H1 (cell line): ENCODE measurements around the gene TMEM120B. TPM values are rescaled to one million over a fixed set of nuclear protein-coding genes. Genes with fewer than 3 reads are reported as not detected.
A peak's percentile ranks its signal among the peaks of the same experiment; 100 is the strongest.

Source experiments
- CTCF ChIA-PET: fragments of 300-600 bp; sonication (Branson Sonifier 250); formaldehyde crosslinking; loops from one replicate; lab custom pipeline; 2021; ENCODE audit not compliant: partially characterized antibody; lab: Charles Lee
- POLR2A ChIA-PET: fragments of 300-600 bp; sonication (Branson Sonifier 250); formaldehyde crosslinking; loops from one replicate; lab custom pipeline; 2021; ENCODE audit warnings: inconsistent platforms; ENCODE audit not compliant: partially characterized antibody; lab: Charles Lee
- DNase-seq, 2 experiments: peaks; one replicate each; pipeline versions ENCODE4 v3.0.0 to v3.0.0-alpha.2; 2010 to 2022; ENCODE audit warnings: low spot score in 2 of 2, low read depth in 1 of 2, mixed read lengths in 1 of 2
- FAIRE-seq: peaks from 2 replicates; lab custom pipeline; 2011; peaks lifted over from hg19 to GRCh38; lab: Jason Lieb, UNC
- H2AFZ ChIP-seq: 2 replicates; pipeline ENCODE4 v1.8.1; 2012; ENCODE audit warnings: low read length, inconsistent platforms
- H2AK5ac ChIP-seq: 2 replicates; pipeline ENCODE4 v1.6.1; 2013; ENCODE audit warnings: low read depth, low read length
- H2BK120ac ChIP-seq: replicated peaks from 2 replicates; pipeline ENCODE3; 2013; ENCODE audit warnings: low read depth, low read length, inconsistent platforms
- H2BK12ac ChIP-seq: 2 replicates; pipeline ENCODE4 v1.6.1; 2013; ENCODE audit warnings: low read depth, low read length
- H2BK15ac ChIP-seq: 2 replicates; pipeline ENCODE4 v1.6.1; 2013; ENCODE audit warnings: low read length
- H2BK20ac ChIP-seq: 2 replicates; pipeline ENCODE4 v1.6.1; 2013; ENCODE audit warnings: low read length
- H2BK5ac ChIP-seq: 2 replicates; pipeline ENCODE4 v1.6.1; 2013; ENCODE audit warnings: low read depth, low read length
- H3K14ac ChIP-seq: 2 replicates; pipeline ENCODE4 v1.6.1; 2013; ENCODE audit warnings: inconsistent platforms; ENCODE audit not compliant: insufficient read length
- H3K18ac ChIP-seq: 2 replicates; pipeline ENCODE4 v1.6.1; 2013; ENCODE audit warnings: low read length; ENCODE audit errors: extremely low read depth
- H3K23ac ChIP-seq: 2 replicates; pipeline ENCODE4 v1.6.1; 2013; ENCODE audit warnings: inconsistent platforms; ENCODE audit not compliant: insufficient read length
- H3K23me2 ChIP-seq: 2 replicates; pipeline ENCODE4 v1.6.1; 2013; ENCODE audit warnings: low read depth, low read length
- H3K27ac ChIP-seq: 2 replicates; pipeline ENCODE4 v1.6.1; 2011; ENCODE audit warnings: low read depth, low read length, inconsistent platforms
- H3K27me3 ChIP-seq, 4 experiments: replicated peaks in 1 of 4; 1 replicate in 1 of 4; 2 replicates in 3 of 4; pipeline versions ENCODE4 v1.6.1 to v1.8.1; 2011 to 2013; ENCODE audit warnings: low read length in 3 of 4, mild to moderate bottlenecking in 3 of 4, inconsistent platforms in 2 of 4, mixed read lengths in 2 of 4, moderate library complexity in 1 of 4; ENCODE audit not compliant: control insufficient read depth in 3 of 4, insufficient read depth in 3 of 4; ENCODE audit errors: extremely low read depth in 1 of 4
- H3K36me3 ChIP-seq, 4 experiments: 2 replicates each; pipeline versions ENCODE4 v1.6.1 to v1.8.1; 2011 to 2013; ENCODE audit warnings: mild to moderate bottlenecking in 4 of 4, low read length in 3 of 4, moderate library complexity in 2 of 4, control low read depth in 1 of 4, inconsistent platforms in 1 of 4; ENCODE audit not compliant: insufficient read depth in 4 of 4, control insufficient read depth in 2 of 4
- H3K4ac ChIP-seq: replicated peaks from 2 replicates; pipeline ENCODE3; 2013; ENCODE audit warnings: low read length, low read depth, mixed read lengths, inconsistent platforms; ENCODE audit not compliant: insufficient read length
- H3K4me1 ChIP-seq, 4 experiments: replicated peaks in 1 of 4; 1 replicate in 1 of 4; 2 replicates in 3 of 4; pipeline versions ENCODE4 v1.6.1 to v1.8.1; 2011 to 2013; ENCODE audit warnings: low read length in 3 of 4, inconsistent platforms in 2 of 4, mixed read lengths in 1 of 4; ENCODE audit not compliant: insufficient read depth in 4 of 4, control insufficient read depth in 3 of 4
- H3K4me2 ChIP-seq, 2 experiments: 2 replicates each; pipeline versions ENCODE4 v1.6.1 to v1.8.1; 2011 to 2013; ENCODE audit warnings: low read depth in 2 of 2, low read length in 2 of 2, control low read depth in 1 of 2, inconsistent platforms in 1 of 2, mild to moderate bottlenecking in 1 of 2; ENCODE audit not compliant: insufficient read depth in 1 of 2
- H3K4me3 ChIP-seq, 4 experiments: fragments of 200-600, 300-600 bp in 1 of 4; sonication (generic), shearing (Covaris generic), sonication (Bioruptor Twin) in 1 of 4; 2 replicates each; pipeline versions ENCODE4 v1.5.1 to v1.8.1; 2011 to 2016; ENCODE audit warnings: low read length in 4 of 4, low read depth in 3 of 4, control low read depth in 2 of 4, inconsistent platforms in 2 of 4, mild to moderate bottlenecking in 2 of 4, mixed read lengths in 1 of 4, moderate library complexity in 1 of 4; ENCODE audit not compliant: insufficient read depth in 2 of 4; ENCODE audit errors: extremely low read depth in 1 of 4
- H3K56ac ChIP-seq: replicated peaks from 2 replicates; pipeline ENCODE3; 2013; ENCODE audit warnings: low read depth, mild to moderate bottlenecking, mixed read lengths, low read length, inconsistent platforms; ENCODE audit not compliant: insufficient read length
- H3K79me1 ChIP-seq: 2 replicates; pipeline ENCODE4 v1.6.1; 2013; ENCODE audit warnings: low read depth, low read length, control low read depth
- H3K79me2 ChIP-seq, 2 experiments: 2 replicates each; pipeline versions ENCODE4 v1.6.1 to v1.8.1; 2012 to 2013; ENCODE audit warnings: low read length in 2 of 2, mild to moderate bottlenecking in 2 of 2, inconsistent platforms in 1 of 2; ENCODE audit not compliant: insufficient read depth in 2 of 2, control insufficient read depth in 1 of 2
- H3K9ac ChIP-seq, 4 experiments: replicated peaks in 1 of 4; 1 replicate in 1 of 4; 2 replicates in 3 of 4; pipeline versions ENCODE4 v1.6.1 to v1.8.1; 2011 to 2013; ENCODE audit warnings: low read depth in 3 of 4, low read length in 3 of 4, control low read depth in 2 of 4, mild to moderate bottlenecking in 2 of 4, moderate library complexity in 2 of 4, inconsistent platforms in 1 of 4; ENCODE audit errors: extremely low read depth in 1 of 4
- H3K9me3 ChIP-seq, 2 experiments: 2 replicates each; pipeline versions ENCODE4 v1.6.1 to v1.8.1; 2012 to 2013; ENCODE audit warnings: mild to moderate bottlenecking in 2 of 2, moderate library complexity in 2 of 2, control low read depth in 1 of 2, inconsistent platforms in 1 of 2, low read depth in 1 of 2, low read length in 1 of 2, mixed read lengths in 1 of 2; ENCODE audit not compliant: insufficient read depth in 2 of 2
- H4K20me1 ChIP-seq, 2 experiments: replicated peaks in 1 of 2; 2 replicates each; pipeline versions ENCODE3 to v1.8.1; 2011 to 2013; ENCODE audit warnings: inconsistent platforms in 2 of 2, low read length in 2 of 2, mild to moderate bottlenecking in 1 of 2; ENCODE audit not compliant: insufficient read depth in 2 of 2, control insufficient read depth in 1 of 2
- H4K5ac ChIP-seq: 2 replicates; pipeline ENCODE4 v1.6.1; 2013; ENCODE audit warnings: low read length, low read depth, mixed read lengths, inconsistent platforms; ENCODE audit not compliant: insufficient read length
- H4K8ac ChIP-seq: 2 replicates; pipeline ENCODE4 v1.8.0; 2013; ENCODE audit warnings: mild to moderate bottlenecking, moderate library complexity, low read length, inconsistent platforms; ENCODE audit not compliant: insufficient read depth; ENCODE audit errors: extremely low read depth
- H4K91ac ChIP-seq: replicated peaks from 2 replicates; pipeline ENCODE3; 2013; ENCODE audit warnings: low read length, mixed read lengths, inconsistent platforms; ENCODE audit not compliant: insufficient read length
- BACH1 ChIP-seq: IDR thresholded peaks from 2 replicates; pipeline ENCODE4 v1.6.1; 2012; ENCODE audit warnings: low read length, improper control_type of control experiment
- CHD1 ChIP-seq: IDR thresholded peaks from 2 replicates; pipeline ENCODE4 v1.6.1; 2012; ENCODE audit warnings: low read depth, low read length, improper control_type of control experiment
- CHD2 ChIP-seq: IDR thresholded peaks from 2 replicates; pipeline ENCODE4 v1.6.1; 2012; ENCODE audit warnings: low read length, improper control_type of control experiment
- CTBP2 ChIP-seq: IDR thresholded peaks from 2 replicates; pipeline ENCODE4 v1.7.0; 2011; ENCODE audit warnings: borderline replicate concordance, mild to moderate bottlenecking, moderate library complexity, mixed read lengths, low read length; ENCODE audit not compliant: insufficient read depth, insufficient read length
- EP300 ChIP-seq, 2 experiments: IDR thresholded peaks; 1 replicate in 1 of 2; 2 replicates in 1 of 2; pipeline ENCODE4 v1.6.1; 2011 to 2012; ENCODE audit warnings: low read depth in 2 of 2, low read length in 2 of 2, mild to moderate bottlenecking in 2 of 2, borderline replicate concordance in 1 of 2, inconsistent platforms in 1 of 2, moderate library complexity in 1 of 2
- FOSL1 ChIP-seq: IDR thresholded peaks from 2 replicates; pipeline ENCODE4 v1.6.1; 2011; ENCODE audit warnings: mild to moderate bottlenecking, low read depth, low read length, moderate library complexity; ENCODE audit not compliant: insufficient read depth
- MAFK ChIP-seq: IDR thresholded peaks from 2 replicates; pipeline ENCODE4 v1.6.1; 2012; ENCODE audit warnings: low read depth, mild to moderate bottlenecking, improper control_type of control experiment, low read length
- TAF1 ChIP-seq: IDR thresholded peaks from 2 replicates; pipeline ENCODE4 v1.6.1; 2011; ENCODE audit warnings: mild to moderate bottlenecking, low read depth, low read length
- WGBS, 2 experiments: shearing (Covaris generic) in 1 of 2; methylation state at CpG; one replicate each; pipeline versions ENCODE4 v1.1.6 to v1.1.7; 2013 to 2015; ENCODE audit warnings: low lambda C conversion rate in 2 of 2, mixed read lengths in 2 of 2, inconsistent platforms in 1 of 2, low coverage in 1 of 2, missing lambda C conversion rate in 1 of 2; ENCODE audit not compliant: insufficient replicate concordance in 2 of 2, insufficient coverage in 1 of 2, insufficient read length in 1 of 2; ENCODE audit errors: extremely low coverage in 1 of 2, missing lambda C conversion rate in 1 of 2; 5-methylcytosine and 5-hydroxymethylcytosine counted together
- polyA plus RNA-seq, 7 experiments: library from polyadenylated mRNA; depleted of rRNA in 3 of 7; stranded (reverse) in 5 of 7; unstranded in 2 of 7; fragments of >200 nt in 5 of 7; fragments of 200-250 nt in 2 of 7; gene quantifications; 1 replicate in 5 of 7; 2 replicates in 1 of 7; 4 replicates in 1 of 7; pipeline versions ENCODE4 v1.2.1 to v1.2.3, GENCODE V29; 2011 to 2013; ENCODE audit warnings: missing spikeins in 2 of 7, mixed read lengths in 2 of 7
- total RNA-seq: library from RNA; stranded (reverse); fragmentation: NEBNext Ultra II Directional; extraction: Animal tissue kit (Norgen Biotek cat#: 25700); gene quantifications from 2 replicates; pipeline ENCODE4 v1.2.1, GENCODE V29; 2021

TMEM120B gene
- total and polyA plus RNA-seq, 2 of the 8 experiments (the other 6 are each of a cell fraction or from before 2014, with no cell fraction given), result 22.0 to 29.1 TPM

DNA sequence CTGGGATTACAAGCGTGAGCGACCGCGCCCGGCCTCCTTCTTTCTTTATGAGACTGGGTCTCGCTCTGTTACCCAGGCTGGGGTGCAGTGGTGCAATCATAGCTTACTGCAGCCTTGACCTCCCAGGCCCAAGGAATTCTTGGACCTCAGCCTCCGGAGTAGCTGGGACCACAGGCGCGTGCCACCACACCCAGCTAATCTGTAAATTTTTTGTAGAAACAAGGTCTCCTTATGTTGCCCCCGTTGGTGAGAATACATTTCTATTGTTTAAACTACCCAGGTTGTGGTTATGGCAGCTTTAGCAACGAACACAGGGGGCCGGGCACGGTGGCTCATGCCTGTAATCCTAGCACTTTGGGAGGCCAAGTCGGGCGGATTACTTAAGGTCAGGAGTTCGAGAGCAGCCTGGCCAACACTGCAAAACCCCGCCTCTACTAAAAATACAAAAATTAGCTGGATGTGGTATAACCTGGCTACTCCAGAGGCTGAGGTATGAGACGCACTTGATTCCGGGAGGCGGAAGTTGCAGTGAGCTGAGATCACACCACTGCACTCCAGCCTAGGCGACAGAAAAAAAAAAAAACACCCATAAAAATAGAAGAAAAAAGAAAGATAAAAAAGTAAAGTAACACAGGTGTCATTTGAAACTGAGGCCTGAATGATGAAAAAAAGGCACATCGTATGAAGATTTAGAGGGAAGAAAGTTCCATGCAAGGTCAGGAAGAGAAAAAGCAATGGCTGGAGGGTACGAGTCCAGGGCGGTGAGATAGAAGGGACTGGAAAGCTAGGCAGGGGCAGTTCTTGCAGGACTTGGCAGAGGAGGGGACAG, 977 bp upstream of the TMEM120B start:
- H3K4ac ChIP-seq, result no peak overlapping the region
- H4K91ac ChIP-seq, result no peak overlapping the region
- peak overlapping the region; percentile 95 for H2AFZ ChIP-seq
- H2AK5ac ChIP-seq, result no peak overlapping the region
- FAIRE-seq (no peak), DNase-seq (no peak)
- H3K79me1 ChIP-seq, result peaks cover 12% of the 10 kb centered on the region
- H2BK15ac ChIP-seq, result peak overlapping the region; percentile 46; the same call in 1 of the 2 replicates
- no peak overlapping the region for H3K14ac ChIP-seq
- ChIA-PET CTCF (interaction anchor here (0.6 to 9.9 kb wide), 13 partner anchors 10 to 233 kb away, joined by 3 to 69 read pairs (median 4); partner anchors contain the start of gene RHOF), POLR2A (interaction anchor here (0.8 to 2.1 kb wide), 17 partner anchors 9 to 135 kb away, joined by 3 to 10 read pairs (median 3); no protein-coding TSS in a partner anchor)
- no peak overlapping the region for H3K18ac ChIP-seq
- H4K8ac ChIP-seq, result peak overlapping the region; percentile 17; the same call in 1 of the 2 replicates
- H4K5ac ChIP-seq, result no peak overlapping the region
- WGBS, 2 experiments, result 84% methylated on average over 24 of the region's 24 CpGs; no CpG with 5 or more reads in 1 of the 2 experiments
- H2BK120ac ChIP-seq, result no peak overlapping the region
- H2BK5ac ChIP-seq, result peak overlapping the region; percentile 71; the same call in 1 of the 2 replicates
- H3K27me3 ChIP-seq, result no peaks in the 10 kb centered on the region
- no peaks in the 10 kb centered on the region for H3K36me3 ChIP-seq
- H3K56ac ChIP-seq, result no peak overlapping the region
- peaks cover 4 to 8% of the 10 kb centered on the region in 2 experiments for H4K20me1 ChIP-seq
- H3K9me3 ChIP-seq, result no peaks in the 10 kb centered on the region
- peaks cover 0 to 28% of the 10 kb centered on the region in 2 experiments; a peak in 3 of 4 replicates for H3K79me2 ChIP-seq
- H3K4me2 ChIP-seq, result peak overlapping the region; percentile 94
- no peak overlapping the region for H3K23ac ChIP-seq
- H3K9ac ChIP-seq, result peak overlapping the region; percentile 45 to 80 (median 51); a peak in 4 of 7 replicates
- H2BK20ac ChIP-seq, result no peak overlapping the region
- H3K4me3 ChIP-seq, result peak overlapping the region; percentile 71 to 91 (median 82); a peak in 7 of 8 replicates
- peaks cover 11% of the 10 kb centered on the region; the same call in 1 of the 2 replicates for H3K23me2 ChIP-seq
- H3K4me1 ChIP-seq, result peaks cover 0 to 10% (median 4%) of the 10 kb centered on the region in 4 experiments; a peak in 5 of 7 replicates
- TF ChIP-seq MAFK (no peak), EP300 (IDR thresholded peaks at IDR 0.05; ENCODE audit: borderline replicate concordance in 1 of 2, low read depth in 2 of 2, low read length in 2 of 2) (no peak), CHD2 (no peak), BACH1 (no peak), FOSL1 (no peak), CTBP2 (no peak), CHD1 (no peak), TAF1 (no peak)
- H2BK12ac ChIP-seq, result peak overlapping the region; percentile 50; the same call in 1 of the 2 replicates
- H3K27ac ChIP-seq, result no peak overlapping the region
